GM19463 (cell line): ENCODE data around the gene GRIK4.
A peak's percentile ranks its signal among the peaks of the same experiment; 100 is the strongest.
"Not testable (repeated sequence)": the region's sequence is repeated elsewhere in the genome, so short reads cannot be mapped to it uniquely, and the experiment has no call there.

Source experiments
- ATAC-seq: cut with Tn5 transposase; IDR thresholded peaks from one replicate; pipeline ENCODE4 v1.9.1; 2021; ENCODE audit warnings: mild to moderate bottlenecking, moderate library complexity; ENCODE audit not compliant: unreplicated experiment

Gene GRIK4

DNA sequence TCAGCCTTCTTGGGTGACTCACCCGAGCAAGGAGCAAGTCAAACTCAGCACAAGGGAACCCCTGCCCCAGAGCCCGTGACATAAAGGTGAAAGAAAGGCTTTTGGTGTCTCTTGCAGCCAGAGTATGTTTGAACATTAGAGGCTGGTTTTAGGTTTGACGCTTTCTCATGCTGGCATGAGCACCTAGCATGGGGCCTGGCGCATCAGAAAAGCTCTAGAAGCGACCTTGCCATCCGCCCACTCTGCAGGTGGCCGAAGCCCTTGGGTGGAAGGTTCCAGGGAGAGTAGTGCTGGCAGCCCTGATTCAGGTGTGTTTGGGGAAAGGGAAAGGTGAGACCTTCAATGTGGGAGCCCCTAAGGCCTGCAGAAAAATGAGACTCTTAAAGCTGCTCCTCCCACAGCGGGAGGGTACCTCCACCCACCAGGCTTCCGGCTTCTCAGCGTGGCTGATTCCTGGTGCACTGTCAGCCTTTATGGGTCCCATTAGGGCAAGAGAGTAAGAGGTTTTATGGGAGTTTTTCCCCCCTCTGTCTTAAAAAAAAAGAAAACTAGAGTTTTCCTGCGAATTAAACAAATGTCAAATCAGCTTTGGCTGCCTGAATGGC is 88.4 kb downstream of the GRIK4 start:
- no peak for ATAC-seq

DNA sequence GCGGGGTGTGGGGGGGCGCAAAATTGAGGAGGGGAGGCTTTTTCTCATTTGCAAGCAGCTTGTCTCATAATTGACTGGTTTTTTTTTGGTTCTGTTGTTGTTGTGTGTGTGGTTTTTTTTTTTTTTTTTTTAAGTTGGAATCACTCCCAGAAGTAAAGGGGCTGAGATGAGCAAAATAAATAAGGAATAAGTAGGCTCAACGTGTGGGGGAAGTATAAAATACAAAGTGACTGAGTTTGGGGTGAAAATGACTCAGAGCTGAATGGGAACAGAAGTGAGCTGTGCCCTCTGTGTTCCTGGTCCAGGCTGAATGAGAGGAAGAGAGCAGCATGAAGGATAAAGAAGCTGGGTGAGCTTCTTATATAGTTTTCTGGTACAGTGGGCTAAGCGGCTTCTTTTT is 90.0 kb downstream of the GRIK4 start:
- ATAC-seq: no peak

DNA sequence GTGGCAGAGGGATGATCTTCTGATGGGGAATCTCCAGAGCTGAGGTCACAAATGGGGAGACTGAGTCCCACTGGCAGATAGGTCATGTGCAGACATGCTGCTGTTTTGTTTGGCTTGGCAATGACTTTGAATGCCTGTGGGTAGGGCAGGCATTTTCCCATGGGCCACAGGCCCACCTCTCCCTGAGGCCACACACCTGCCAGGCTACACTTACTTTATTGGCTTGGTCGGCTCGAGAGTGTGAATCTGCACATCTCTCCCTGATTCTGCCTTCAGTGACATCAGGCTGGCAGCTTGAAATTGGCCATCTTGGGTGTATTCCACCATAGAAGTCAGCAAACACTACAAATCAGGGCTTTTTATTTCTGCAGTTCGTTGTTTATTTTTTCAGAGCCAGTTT is 91.5 kb downstream of the GRIK4 start:
- ATAC-seq: no peak

DNA sequence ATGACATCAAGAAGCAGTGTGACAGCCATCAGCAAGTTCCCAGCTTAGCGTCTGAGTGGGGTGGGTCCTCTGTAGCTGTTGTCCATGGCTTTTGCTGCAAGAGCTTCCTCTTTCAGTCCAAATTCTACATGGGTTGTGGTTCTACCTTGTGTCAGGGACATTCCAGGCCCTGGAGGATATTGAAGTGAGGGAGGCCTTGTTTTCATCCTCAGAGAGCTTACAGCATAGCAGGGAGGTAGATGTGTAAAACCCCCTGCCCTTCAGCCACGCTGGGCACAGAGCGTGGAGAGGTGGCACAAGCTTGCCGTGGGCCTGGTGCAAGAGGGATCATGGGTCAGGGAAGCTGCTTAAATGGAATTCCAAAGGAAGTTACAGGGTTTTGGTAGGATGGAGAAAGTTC is 93.9 kb downstream of the GRIK4 start:
- peak; percentile 44 for ATAC-seq

DNA sequence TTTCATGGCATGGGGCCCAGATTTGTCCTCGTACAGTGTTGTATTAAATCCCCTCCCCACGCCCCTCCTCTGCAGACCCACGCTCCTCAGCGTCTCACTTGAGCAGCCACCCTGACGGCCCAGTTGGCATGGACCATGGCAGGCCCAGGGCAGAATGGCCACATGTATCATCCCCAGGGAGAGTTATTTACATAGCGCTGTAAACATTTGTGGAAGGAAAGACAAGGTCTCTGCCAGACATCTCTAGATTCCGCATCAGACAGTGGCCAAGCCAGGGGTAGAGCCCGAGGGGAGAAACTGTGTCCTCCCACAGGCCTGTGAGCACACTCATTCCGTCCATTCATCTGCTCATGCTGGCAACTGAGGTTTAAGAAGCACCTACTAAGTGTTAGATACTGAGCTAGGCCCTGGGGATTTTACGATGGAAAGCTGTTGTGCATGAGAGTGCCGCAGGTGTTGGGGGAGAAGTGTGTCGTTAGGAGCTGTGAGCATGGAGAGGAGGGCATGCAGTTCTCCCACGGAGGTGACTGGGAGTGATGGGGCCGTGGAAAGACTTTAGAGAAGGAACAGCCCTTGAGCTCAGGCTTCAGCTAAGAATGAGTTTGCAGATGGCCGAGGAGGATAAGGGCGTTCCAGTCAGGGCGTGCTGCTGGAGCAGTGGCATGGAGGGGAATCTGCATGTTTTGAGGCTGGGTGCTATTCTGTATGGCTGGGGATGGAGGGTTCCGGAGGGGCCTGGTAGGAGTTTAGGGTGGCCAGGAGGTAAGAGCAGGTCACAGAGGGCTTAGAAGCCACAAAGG is 94.9 kb downstream of the GRIK4 start:
- ATAC-seq: no peak

DNA sequence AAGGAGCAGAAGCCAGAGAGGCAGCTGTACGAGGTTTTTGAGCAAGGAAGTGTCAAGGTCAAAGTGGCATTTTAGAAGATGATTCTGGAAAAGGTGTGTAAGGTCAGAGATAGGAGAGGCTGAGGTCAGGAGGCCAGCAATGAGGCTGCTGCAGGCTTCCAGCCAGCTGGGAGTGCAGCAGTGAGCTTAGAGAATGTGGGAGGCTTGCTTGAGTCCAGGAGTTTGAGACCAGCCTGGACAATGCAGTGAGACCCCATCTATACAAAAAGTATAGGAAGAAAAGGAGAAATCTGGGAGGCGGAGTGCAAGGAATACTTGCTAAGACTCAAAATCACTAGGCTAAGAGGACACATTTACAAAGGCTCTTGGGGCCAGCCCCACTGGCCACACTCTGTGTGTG is 96.5 kb downstream of the GRIK4 start:
- ATAC-seq: no peak

DNA sequence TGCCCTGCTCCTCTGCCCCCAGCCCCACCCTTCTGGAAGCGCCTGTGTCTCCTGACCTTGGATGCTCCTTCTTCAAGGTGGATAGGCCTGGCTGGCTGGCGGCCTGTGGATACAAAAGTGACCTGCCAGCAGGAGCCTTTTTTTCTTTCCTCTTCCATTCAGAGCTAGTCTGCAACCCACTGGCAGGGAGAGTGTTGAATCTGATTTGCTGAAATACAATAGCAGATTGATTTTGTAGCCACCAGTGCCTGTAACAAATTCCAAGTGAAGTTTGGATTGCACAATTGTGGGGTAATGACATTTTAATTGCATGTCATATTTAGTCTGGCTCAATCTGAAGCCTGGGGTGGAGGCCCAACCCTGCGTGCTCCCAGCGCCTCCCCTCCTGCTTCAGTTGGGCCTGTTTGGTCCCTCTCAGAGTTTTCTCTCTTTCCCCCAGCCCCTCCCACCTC is 97.2 kb downstream of the GRIK4 start:
- ATAC-seq: no peak

DNA sequence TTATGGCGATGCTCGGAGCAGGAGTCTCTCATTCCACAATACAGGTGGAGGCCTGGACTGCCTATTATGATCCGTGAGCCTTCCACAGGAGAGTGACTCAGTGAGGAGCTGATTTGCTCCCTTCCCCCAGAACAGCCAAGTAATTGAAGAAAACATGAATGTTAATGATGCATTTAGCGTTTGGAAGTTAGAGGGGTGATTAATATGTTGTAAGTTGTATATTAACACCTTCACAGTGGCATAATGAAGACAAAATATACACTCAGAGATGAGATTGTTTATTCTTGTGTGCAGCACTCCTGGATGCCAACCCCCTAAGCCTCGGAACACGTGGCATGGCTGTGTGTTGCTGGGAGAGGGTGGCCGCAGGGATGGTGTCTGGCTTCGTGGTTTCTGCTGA is 98.6 kb downstream of the GRIK4 start:
- ATAC-seq: no peak

DNA sequence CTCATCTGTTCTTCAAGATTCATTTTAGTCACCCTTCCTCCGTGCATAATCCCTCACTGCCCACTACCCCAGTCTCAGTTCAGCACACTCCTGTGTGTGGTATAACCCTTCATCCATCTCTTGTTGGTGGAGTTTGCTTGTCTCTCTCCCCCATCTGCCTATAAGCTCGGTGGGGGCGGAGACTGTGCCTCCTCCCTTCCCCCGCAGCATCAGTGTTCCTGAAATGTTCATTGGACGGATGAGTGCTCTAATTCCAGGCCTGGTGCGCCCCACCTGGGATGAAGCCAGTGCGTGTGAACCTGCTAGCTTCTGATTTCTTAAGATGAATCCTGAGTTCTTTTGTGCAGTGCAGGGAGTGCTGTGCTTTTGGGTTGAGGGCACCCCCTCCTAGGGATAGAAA is 100.0 kb downstream of the GRIK4 start:
- no peak for ATAC-seq

DNA sequence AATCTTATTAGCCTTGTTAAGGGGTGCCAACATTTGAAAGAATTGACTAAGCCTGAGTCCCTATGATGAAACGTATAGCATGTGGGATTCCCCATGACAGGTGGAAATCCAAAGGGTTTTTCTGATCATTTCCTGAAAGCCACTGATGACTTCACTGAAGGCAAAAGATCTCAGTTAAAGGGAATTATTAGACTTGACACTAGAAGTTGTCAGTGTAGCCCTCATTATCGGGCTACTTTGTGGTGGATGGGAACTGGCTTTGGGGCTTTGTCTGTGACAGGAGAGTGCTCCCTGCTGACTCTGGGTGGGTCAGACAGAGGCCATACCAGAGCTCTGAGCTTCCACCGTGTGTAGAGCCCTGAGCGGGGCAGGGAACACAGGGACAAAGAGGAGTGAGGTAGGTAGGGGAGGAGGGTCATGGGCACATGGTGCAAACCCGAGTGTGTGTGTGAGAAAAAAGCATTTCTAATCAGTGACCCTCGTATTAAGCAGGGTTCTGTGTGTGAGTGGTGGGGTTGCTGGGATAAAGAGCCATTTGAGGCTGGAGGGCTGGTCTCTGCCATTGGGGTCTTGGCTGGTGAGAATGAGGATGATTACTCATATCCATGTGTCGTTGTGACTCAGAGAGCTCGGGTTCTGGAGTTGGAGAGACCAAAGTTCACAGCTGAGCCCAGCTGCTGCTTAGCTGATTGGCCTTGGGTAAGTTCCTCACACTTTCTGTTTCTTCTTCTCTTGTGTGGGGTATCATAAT is 101.1 kb downstream of the GRIK4 start:
- ATAC-seq: peak; percentile 78

DNA sequence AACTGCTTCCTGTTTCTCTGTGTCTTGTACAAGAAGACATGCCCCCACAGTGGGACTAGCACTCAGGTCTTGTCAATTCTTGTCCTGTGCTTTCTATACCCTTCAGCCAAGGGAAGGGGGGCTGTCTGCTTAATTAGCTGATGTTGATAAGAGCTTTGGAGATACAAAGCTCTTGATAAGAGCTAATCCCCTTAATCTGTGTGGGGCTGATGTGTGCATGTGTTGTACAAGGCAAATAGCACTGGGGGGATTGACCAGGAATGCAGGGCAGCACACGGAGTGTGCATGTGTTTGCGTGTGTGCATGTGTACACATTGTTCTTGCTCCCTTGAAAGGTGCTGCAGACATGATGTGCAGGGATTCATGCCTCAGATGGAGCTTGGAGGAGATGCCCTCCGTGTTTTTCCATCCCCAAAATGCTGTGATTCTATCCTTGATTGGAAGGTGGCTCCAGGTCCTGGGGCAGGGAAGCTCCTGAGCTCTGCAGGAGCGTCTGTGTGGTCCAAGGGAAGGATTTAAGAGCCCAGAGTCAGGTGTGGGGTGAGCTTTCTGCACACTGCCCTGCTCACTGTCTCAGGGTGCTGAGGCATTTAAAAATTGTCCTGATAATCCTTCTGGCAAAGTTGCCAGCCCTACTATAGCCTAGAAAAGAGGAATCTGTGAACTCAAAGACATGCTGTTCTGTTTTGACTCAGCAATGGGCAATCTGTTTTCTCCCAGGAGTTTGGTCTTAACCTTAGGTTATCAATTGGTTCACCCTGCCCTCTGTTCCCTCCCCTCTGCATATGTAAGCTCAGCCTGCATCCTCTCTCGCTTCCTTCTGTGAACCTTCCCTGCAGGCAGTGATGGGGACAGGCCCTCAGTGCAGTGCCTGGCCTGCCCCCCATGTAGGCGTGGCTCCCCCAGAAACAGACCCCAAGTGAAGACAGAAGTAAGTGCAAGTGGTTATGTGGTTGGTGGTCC is 102.0 kb downstream of the GRIK4 start:
- ATAC-seq: peak; percentile 53

DNA sequence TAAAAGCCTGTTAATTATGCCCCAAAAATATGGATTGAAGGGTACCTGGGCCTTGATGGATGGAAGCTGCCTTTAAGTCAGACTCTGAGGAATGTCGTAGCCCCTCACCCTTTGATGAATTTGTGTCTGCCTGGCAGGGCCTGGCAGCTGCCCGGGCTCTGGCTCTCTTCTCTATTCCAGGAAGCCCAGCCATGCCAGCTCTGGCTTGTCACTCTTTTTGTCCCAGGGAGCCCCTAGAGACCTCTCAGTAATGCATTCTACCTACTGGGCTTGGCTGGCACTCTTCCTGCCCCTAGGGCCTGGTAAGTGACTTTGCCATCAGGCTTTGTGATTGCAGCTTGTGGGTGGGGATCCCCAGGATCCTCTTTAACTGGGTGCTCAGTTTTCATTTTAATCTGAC is 103.8 kb downstream of the GRIK4 start:
- no peak for ATAC-seq

DNA sequence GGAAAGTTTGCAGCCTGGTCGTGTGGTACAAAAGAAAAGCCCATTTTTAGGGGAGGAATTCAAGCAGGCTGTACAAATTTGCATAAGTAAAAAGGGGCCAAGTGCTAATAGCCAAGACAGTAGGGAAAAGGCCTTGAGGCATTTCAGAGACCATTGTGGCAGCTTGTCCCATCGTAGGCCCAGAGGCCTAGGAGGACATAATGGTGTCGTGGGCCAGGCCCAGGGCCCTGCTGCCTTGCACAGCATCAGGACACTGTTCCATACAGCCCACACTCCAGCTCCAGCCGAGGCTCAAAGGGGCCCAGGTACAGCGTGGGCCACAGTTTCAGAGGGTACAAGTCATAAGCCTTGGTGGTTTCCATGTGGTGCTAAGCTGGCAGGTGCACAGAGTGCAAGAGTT is 106.9 kb downstream of the GRIK4 start:
- no peak for ATAC-seq

DNA sequence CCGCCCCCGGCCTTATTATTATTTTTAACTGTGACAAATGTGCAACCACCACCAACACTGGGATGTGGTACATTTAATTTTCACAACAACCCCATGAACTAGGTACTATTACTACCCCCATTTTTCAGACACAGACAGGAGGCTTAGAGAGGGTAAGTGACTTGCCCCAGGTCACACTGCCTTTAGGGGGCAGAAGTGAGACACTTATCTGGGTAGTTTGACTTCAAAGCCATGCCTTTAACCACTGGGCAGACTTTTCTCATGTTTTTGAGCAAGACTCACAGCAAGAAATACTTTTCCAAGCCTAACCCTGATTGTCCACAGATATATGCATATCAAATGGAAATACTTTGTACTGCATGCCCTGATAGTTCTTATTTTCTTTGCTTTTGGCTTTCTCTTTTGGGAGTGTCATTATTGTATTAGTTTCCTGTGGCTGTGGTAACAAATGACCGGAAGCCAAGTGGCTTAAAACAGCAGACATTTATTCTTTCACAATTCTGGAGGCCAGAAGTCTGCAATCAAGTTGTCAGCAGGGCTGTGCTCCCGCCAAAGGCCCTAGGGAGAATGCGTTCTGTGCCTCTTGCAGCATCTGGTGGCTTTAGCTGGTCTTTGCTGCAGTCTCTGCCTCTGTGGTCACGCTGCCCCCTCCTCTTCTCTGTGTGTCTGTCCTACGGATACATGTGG is 110.8 kb downstream of the GRIK4 start:
- no peak for ATAC-seq

DNA sequence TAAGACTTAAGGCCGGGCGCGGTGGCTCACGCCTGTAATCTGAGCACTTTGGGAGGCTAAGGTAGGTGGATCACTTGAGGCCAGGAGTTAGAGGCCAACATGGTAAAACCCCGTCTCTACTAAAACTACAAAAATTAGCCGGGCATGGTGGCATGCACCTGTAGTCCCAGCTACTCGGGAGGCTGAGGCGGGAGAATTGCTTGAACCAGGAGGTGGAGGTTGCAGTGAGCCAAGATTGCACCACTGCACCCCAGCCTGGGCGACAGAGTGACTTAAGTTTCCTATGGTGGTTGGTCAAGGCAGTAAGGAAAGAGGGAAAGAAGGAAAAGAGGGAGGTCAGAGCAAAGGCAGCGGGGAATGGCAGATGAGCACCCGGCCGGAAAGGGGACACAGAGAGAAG is 113.4 kb downstream of the GRIK4 start:
- not testable (repeated sequence) for ATAC-seq

DNA sequence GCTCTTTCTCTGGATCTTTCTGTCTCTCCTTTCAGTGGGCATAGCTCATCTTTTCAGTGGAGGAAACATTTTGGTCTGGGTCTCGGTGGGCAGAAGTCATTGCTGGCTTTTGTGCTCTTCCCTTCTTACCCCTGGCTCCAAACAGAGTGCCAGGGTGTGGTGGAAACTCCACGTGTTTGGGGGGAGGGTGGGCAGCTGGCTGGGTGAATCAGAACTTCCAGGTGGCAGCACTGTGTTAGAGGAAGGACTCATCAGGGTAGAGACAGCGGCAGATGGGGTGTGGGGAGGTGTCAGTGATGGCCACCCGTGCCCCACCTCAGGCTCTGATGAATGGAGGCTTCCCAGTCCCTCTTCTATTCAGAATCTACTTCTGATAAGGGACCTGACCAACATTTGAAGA is 114.0 kb downstream of the GRIK4 start:
- ATAC-seq: no peak

DNA sequence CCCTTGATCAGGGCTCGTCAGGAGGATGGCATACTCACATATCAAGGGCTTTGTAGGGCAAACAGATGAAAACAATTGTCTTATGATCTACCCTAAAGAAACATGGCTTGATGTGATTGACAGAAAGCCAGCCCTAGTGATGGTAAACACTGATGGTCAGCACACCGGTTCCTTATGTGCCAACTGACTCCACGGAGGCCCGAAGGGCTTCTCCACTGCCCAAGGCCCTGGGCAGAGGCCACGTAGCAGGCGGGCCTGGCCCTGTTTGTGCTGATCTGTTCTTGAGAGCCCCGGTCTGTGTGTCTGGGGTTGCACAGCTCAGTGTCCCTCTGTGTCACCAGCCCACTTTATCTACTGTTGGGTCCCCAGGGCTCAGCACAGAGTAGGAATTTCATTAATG is 115.2 kb downstream of the GRIK4 start:
- no peak for ATAC-seq

DNA sequence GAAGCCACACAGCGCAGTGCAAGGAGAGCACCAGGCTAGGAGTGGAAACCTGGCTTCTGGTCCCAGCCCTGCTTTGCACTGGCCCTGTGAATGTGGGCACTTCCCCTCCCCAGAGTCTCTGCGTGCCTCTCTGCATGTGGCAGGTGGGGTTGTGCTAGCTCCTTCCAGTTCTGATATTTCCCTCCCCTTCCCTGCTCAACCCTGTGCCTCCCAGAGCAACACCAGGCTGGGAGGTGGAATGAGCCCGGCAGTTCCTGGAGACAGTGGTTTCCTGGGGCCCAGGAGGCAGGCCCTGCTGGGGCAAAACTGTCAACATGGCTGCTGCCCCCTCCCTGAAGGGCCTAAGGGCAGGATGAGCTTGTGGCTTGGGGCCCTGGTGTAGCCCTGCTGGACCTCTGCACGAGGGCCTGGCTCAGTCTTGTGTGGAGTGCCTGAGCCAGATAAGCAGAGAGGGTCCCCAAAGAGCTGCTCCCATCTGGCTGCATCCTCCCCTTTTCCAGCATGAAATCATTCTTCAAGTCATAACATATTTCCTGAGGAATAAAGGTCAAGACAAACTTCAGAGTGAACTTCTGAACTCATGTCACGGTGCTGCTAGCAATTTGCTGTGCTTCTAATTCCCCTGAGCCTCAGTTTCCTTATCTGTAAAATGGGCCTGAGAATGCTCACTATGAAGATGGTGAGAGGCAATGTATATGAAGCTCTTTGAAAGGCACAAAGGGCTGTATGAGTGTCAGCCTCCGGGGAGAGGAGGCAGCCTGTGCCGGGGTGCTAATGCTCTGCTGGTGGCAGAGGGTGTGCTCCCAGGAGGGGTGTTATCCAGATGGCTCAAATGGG is 116.0 kb downstream of the GRIK4 start:
- no peak for ATAC-seq

DNA sequence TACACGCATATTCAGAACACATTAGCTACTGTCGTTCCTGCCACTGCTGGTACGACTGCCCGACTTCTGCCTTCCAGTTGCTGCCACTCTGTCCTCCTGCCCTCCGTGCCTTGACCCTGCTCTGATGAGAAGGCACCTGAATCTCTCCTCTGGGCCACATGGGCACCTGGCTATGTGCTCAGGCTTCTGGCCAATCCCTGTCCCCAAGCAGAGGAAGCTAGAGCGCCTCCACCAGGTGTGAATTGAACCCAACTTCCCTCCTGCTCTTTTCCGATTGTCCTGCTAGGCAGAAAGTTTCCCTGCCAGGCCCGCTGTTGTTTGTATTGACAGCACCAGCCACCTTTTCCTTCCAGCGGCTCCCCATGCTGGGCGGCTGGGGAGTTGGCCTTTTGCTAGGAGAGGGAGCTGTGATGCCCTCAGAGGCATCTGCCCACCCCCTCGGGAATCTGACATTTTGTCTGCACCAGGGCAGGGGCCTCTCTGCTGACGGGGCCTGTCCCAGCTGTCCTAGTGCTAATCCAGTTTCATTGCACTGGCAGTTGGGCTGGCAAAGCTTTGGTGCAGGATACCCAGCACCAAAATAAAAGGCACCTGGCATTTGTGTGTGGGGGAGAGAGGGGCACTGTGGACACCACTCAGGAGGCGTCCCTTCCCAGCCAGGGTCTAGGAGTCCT is 118.0 kb downstream of the GRIK4 start:
- no peak for ATAC-seq
